Measurements from ENCODE around the gene CFAP161. TPM values are rescaled to one million over a fixed set of nuclear protein-coding genes. Genes with fewer than 3 reads are reported as not detected.

Gene CFAP161
- polyA plus RNA-seq, 1 of the 3 experiments (the other 2 are of a cell fraction) = 0.03 TPM

GRCh38 chr15:81156324-81156723 is 22.3 kb downstream of the CFAP161 start:
- Histone ChIP-seq H3K79me2 (ENCODE audit: insufficient read depth) (no peaks in the 10 kb centered on the region), H3K36me3 (replicated peaks in 1 of 2; ENCODE audit: control insufficient read depth in 1 of 2, insufficient read depth in 2 of 2, low read length in 1 of 2) (no peaks in the 10 kb centered on the region), H3F3A (replicated peaks; ENCODE audit: insufficient read depth) (no peaks in the 10 kb centered on the region), H4K20me1 (ENCODE audit: insufficient read depth) (no peaks in the 10 kb centered on the region), H3K4me2 (no peak overlapping the region), H3K9me3 (no peaks in the 10 kb centered on the region), H3K27ac (ENCODE audit: low read depth in 2 of 2, low read length in 1 of 2) (no peak overlapping the region), H3K27me3 (ENCODE audit: insufficient read depth) (no peaks in the 10 kb centered on the region), H3K4me1 (ENCODE audit: control insufficient read depth in 1 of 2, insufficient read depth in 2 of 2, low read depth in 1 of 2, low read length in 1 of 2) (peaks cover 0 to 17% of the 10 kb centered on the region in 2 experiments; a peak in 1 of 4 replicates), H2AFZ (ENCODE audit: low read depth) (no peak overlapping the region), H3K9ac (no peak overlapping the region), H3K9me2 (no peaks in the 10 kb centered on the region), H3K4me3 (ENCODE audit: low read depth in 2 of 2, low read length in 1 of 2) (no peak overlapping the region)
- TF ChIP-seq FOXM1 (IDR thresholded peaks at IDR 0.05; ENCODE audit: low read depth) = no peak
- no peak for TF ChIP-seq GATA2 (CRISPR knock-in tag; IDR thresholded peaks at IDR 0.05)
- TF ChIP-seq, protein P1, sequence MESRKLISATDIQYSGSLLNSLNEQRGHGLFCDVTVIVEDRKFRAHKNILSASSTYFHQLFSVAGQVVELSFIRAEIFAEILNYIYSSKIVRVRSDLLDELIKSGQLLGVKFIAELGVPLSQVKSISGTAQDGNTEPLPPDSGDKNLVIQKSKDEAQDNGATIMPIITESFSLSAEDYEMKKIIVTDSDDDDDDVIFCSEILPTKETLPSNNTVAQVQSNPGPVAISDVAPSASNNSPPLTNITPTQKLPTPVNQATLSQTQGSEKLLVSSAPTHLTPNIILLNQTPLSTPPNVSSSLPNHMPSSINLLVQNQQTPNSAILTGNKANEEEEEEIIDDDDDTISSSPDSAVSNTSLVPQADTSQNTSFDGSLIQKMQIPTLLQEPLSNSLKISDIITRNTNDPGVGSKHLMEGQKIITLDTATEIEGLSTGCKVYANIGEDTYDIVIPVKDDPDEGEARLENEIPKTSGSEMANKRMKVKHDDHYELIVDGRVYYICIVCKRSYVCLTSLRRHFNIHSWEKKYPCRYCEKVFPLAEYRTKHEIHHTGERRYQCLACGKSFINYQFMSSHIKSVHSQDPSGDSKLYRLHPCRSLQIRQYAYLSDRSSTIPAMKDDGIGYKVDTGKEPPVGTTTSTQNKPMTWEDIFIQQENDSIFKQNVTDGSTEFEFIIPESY (IDR thresholded peaks at IDR 0.05; ENCODE audit: borderline replicate concordance, low read depth) = no peak
- no peak for TF ChIP-seq FOXJ3 (CRISPR knock-in tag; IDR thresholded peaks at IDR 0.05)
- no peak for TF ChIP-seq SIN3A (IDR thresholded peaks at IDR 0.05; ENCODE audit: borderline replicate concordance, low read depth, low read length)
- no peak for TF ChIP-seq SMC3 (IDR thresholded peaks at IDR 0.05; ENCODE audit: low read depth, low read length)
- no peak for TF ChIP-seq EZH2phosphoT487 (IDR thresholded peaks at IDR 0.05; ENCODE audit: borderline replicate concordance, low read depth)
- TF ChIP-seq REST (IDR thresholded peaks at IDR 0.05; ENCODE audit: low read depth, low read length) = no peak
- ChIA-PET POLR2A (no interaction called here), CTCF (interaction anchor here (0.6 to 17.5 kb wide), 48 partner anchors 8 to 266 kb away, joined by 3 to 395 read pairs (median 5); partner anchors contain the start of gene CFAP161)
- 89% methylated on average over 3 of the region's 3 CpGs for WGBS (ENCODE audit: low lambda C conversion rate)
- no peak for DNase-seq

DNA sequence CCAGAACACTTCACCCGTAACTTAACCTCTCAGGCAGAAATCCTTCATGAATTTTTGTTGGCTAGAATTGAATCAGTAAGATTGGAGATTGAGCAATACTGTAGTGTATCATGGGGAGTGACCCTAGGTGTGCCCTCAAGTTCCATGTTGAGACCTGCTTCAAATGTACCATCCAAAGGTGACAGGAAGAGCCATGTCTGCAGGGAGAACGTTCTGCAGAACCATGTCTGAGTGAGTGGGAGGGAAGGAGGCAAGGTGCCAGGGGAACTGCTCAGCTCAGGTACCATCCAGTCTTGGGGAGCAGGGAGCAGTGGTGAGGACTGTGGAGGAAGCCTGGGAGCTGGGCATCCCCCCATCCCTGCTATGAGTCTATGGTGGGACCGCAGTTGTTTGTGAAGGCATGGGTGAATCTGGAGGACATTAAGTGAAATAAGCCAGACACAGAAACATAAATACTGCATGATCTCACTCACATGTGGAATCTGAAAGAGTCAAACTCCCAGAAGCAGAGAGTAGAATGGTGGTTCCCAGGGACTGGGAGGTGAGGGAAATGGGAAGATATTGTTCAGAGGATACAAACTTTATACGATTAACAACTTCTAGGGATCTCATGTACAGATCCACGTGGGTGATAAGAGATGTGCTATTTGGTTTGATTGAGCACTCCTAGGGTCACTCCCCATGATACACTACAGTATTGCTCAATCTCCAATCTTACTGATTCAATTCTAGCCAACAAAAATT is 23.3 kb downstream of the CFAP161 start:
- ChIA-PET POLR2A (no interaction called here), CTCF (interaction anchor here (0.8 to 17.5 kb wide), 9 partner anchors 11 to 118 kb away, joined by 3 to 395 read pairs (median 12); no protein-coding TSS in a partner anchor)
- Histone ChIP-seq H3K4me2 (no peak overlapping the region), H3K79me2 (ENCODE audit: insufficient read depth) (no peaks in the 10 kb centered on the region), H4K20me1 (ENCODE audit: insufficient read depth) (no peaks in the 10 kb centered on the region), H3K27ac (ENCODE audit: low read depth in 2 of 2, low read length in 1 of 2) (no peak overlapping the region), H3K9ac (no peak overlapping the region), H3K9me3 (no peaks in the 10 kb centered on the region), H3K4me3 (ENCODE audit: low read depth in 2 of 2, low read length in 1 of 2) (no peak overlapping the region), H3K9me2 (no peaks in the 10 kb centered on the region), H3K4me1 (ENCODE audit: control insufficient read depth in 1 of 2, insufficient read depth in 2 of 2, low read depth in 1 of 2, low read length in 1 of 2) (peaks cover 0 to 23% of the 10 kb centered on the region in 2 experiments; a peak in 2 of 4 replicates), H3F3A (replicated peaks; ENCODE audit: insufficient read depth) (no peaks in the 10 kb centered on the region), H2AFZ (ENCODE audit: low read depth) (no peak overlapping the region), H3K36me3 (replicated peaks in 1 of 2; ENCODE audit: control insufficient read depth in 1 of 2, insufficient read depth in 2 of 2, low read length in 1 of 2) (no peaks in the 10 kb centered on the region), H3K27me3 (ENCODE audit: insufficient read depth) (no peaks in the 10 kb centered on the region)
- TF ChIP-seq, protein P2, sequence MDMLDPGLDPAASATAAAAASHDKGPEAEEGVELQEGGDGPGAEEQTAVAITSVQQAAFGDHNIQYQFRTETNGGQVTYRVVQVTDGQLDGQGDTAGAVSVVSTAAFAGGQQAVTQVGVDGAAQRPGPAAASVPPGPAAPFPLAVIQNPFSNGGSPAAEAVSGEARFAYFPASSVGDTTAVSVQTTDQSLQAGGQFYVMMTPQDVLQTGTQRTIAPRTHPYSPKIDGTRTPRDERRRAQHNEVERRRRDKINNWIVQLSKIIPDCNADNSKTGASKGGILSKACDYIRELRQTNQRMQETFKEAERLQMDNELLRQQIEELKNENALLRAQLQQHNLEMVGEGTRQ (IDR thresholded peaks at IDR 0.05; ENCODE audit: borderline replicate concordance, low read depth, low read length) = no peak
- TF ChIP-seq MXI1 (IDR thresholded peaks at IDR 0.05; ENCODE audit: low read depth, low read length) (no peak), TCF12 (IDR thresholded peaks at IDR 0.05) (no peak), TAF1 (IDR thresholded peaks at IDR 0.05; ENCODE audit: borderline replicate concordance, low read depth, low read length) (no peak), NRF1 (IDR thresholded peaks at IDR 0.05; ENCODE audit: low read depth, low read length) (no peak), TEAD4 (IDR thresholded peaks at IDR 0.05; ENCODE audit: borderline replicate concordance, insufficient read depth) (no peak)
- TF ChIP-seq, protein P1 (IDR thresholded peaks at IDR 0.05; ENCODE audit: borderline replicate concordance, low read depth) = no peak
- DNase-seq = no peak
- WGBS (ENCODE audit: low lambda C conversion rate) = 22% methylated on average over 5 of the region's 5 CpGs

Measured in SK-N-SH (cell line).